Measurements from ENCODE around the gene GRM4.

GRM4 gene

GRCh38 chr6:34092631-34093030 is 53.3 kb downstream of the GRM4 start:
- no peak for TF ChIP-seq Cebpa-rat (IDR thresholded peaks at IDR 0.05)
- H3K36me3 ChIP-seq, result no peaks in the 10 kb centered on the region
- H3K9me3 ChIP-seq, result no peaks in the 10 kb centered on the region
- peak overlapping the region; percentile 48 for H3K4me2 ChIP-seq
- H3K27me3 ChIP-seq, result no peaks in the 10 kb centered on the region
- no peak overlapping the region for H3K4me3 ChIP-seq
- H3K9ac ChIP-seq, result no peak overlapping the region
- 0 out of 2 replicates have a peak, but pooled peaks cover 6% of the 10 kb centered on the region for H4K20me1 ChIP-seq
- H3K4me1 ChIP-seq, result peaks cover 40% of the 10 kb centered on the region
- 0 out of 2 replicates have a peak overlapping the region, but pooled peaks have one; percentile 4 for H3K27ac ChIP-seq

GRCh38 chr6:34090935-34091334 is 55.0 kb downstream of the GRM4 start:
- peaks cover 35% of the 10 kb centered on the region for H3K4me1 ChIP-seq
- H3K27me3 ChIP-seq, result no peaks in the 10 kb centered on the region
- TF ChIP-seq Cebpa-rat (IDR thresholded peaks at IDR 0.05), result no peak
- H3K4me3 ChIP-seq, result no peak overlapping the region
- no peak overlapping the region for H3K27ac ChIP-seq
- 0 out of 2 replicates have a peak, but pooled peaks cover 8% of the 10 kb centered on the region for H4K20me1 ChIP-seq
- H3K9me3 ChIP-seq, result no peaks in the 10 kb centered on the region
- H3K4me2 ChIP-seq, result no peak overlapping the region
- H3K36me3 ChIP-seq, result no peaks in the 10 kb centered on the region
- no peak overlapping the region for H3K9ac ChIP-seq

- Histone ChIP-seq H3K4me1 (peaks cover 31% of the 10 kb centered on the region), H3K4me3 (no peak overlapping the region), H3K27ac (no peak overlapping the region), H3K4me2 (no peak overlapping the region), H3K9me3 (no peaks in the 10 kb centered on the region), H3K36me3 (no peaks in the 10 kb centered on the region), H3K9ac (no peak overlapping the region), H3K27me3 (no peaks in the 10 kb centered on the region), H4K20me1 (0 out of 2 replicates have a peak, but pooled peaks cover 11% of the 10 kb centered on the region)
- no peak for TF ChIP-seq Cebpa-rat (IDR thresholded peaks at IDR 0.05)
Observed at GRCh38 chr6:34090529-34090928, 55.4 kb downstream of the GRM4 start.

GRCh38 chr6:34086558-34086957 is 59.3 kb downstream of the GRM4 start:
- H3K27ac ChIP-seq, result no peak overlapping the region
- H3K9ac ChIP-seq, result no peak overlapping the region
- H3K27me3 ChIP-seq, result no peaks in the 10 kb centered on the region
- peaks cover 24% of the 10 kb centered on the region for H3K4me1 ChIP-seq
- no peak overlapping the region for H3K4me2 ChIP-seq
- H3K4me3 ChIP-seq, result no peak overlapping the region
- peaks cover 23% of the 10 kb centered on the region for H4K20me1 ChIP-seq
- no peaks in the 10 kb centered on the region for H3K9me3 ChIP-seq
- no peaks in the 10 kb centered on the region for H3K36me3 ChIP-seq
- TF ChIP-seq Cebpa-rat (IDR thresholded peaks at IDR 0.05), result no peak

- H3K36me3 ChIP-seq, result no peaks in the 10 kb centered on the region
- no peak overlapping the region for H3K9ac ChIP-seq
- no peaks in the 10 kb centered on the region for H3K9me3 ChIP-seq
- no peak overlapping the region for H3K27ac ChIP-seq
- H4K20me1 ChIP-seq, result peaks cover 32% of the 10 kb centered on the region
- H3K4me2 ChIP-seq, result no peak overlapping the region
- peaks cover 34% of the 10 kb centered on the region for H3K4me1 ChIP-seq
- no peak overlapping the region for H3K4me3 ChIP-seq
- TF ChIP-seq Cebpa-rat (IDR thresholded peaks at IDR 0.05), result no peak
- H3K27me3 ChIP-seq, result no peaks in the 10 kb centered on the region
Observed at GRCh38 chr6:34085453-34086170, 60.3 kb downstream of the GRM4 start.

- Histone ChIP-seq H3K4me3 (no peak overlapping the region), H3K4me1 (peaks cover 42% of the 10 kb centered on the region), H3K27me3 (no peaks in the 10 kb centered on the region), H4K20me1 (peaks cover 28% of the 10 kb centered on the region), H3K4me2 (no peak overlapping the region), H3K36me3 (no peaks in the 10 kb centered on the region), H3K9ac (no peak overlapping the region), H3K27ac (no peak overlapping the region), H3K9me3 (no peaks in the 10 kb centered on the region)
- TF ChIP-seq Cebpa-rat (IDR thresholded peaks at IDR 0.05), result no peak
Observed at GRCh38 chr6:34084591-34085290, 61.1 kb downstream of the GRM4 start.

GRCh38 chr6:34082864-34083626 is 62.8 kb downstream of the GRM4 start:
- no peak overlapping the region for H3K27ac ChIP-seq
- peak overlapping the region; percentile 30; the same call in 1 of the 2 replicates for H3K9ac ChIP-seq
- TF ChIP-seq Cebpa-rat (IDR thresholded peaks at IDR 0.05), result no peak
- H4K20me1 ChIP-seq, result peaks cover 35% of the 10 kb centered on the region
- no peaks in the 10 kb centered on the region for H3K27me3 ChIP-seq
- H3K36me3 ChIP-seq, result no peaks in the 10 kb centered on the region
- H3K4me2 ChIP-seq, result peak overlapping the region; percentile 83
- no peaks in the 10 kb centered on the region for H3K9me3 ChIP-seq
- H3K4me1 ChIP-seq, result peaks cover 43% of the 10 kb centered on the region
- H3K4me3 ChIP-seq, result no peak overlapping the region

- TF ChIP-seq Cebpa-rat (IDR thresholded peaks at IDR 0.05), result no peak
- Histone ChIP-seq H3K4me2 (peak overlapping the region; percentile 83), H3K27me3 (no peaks in the 10 kb centered on the region), H3K27ac (no peak overlapping the region), H3K36me3 (no peaks in the 10 kb centered on the region), H3K9ac (peak overlapping the region; percentile 41; the same call in 1 of the 2 replicates), H4K20me1 (peaks cover 35% of the 10 kb centered on the region), H3K4me1 (peaks cover 43% of the 10 kb centered on the region), H3K9me3 (no peaks in the 10 kb centered on the region), H3K4me3 (no peak overlapping the region)
Observed at GRCh38 chr6:34082348-34082747, 63.5 kb downstream of the GRM4 start.

GRCh38 chr6:34080357-34080756 is 65.5 kb downstream of the GRM4 start:
- Histone ChIP-seq H3K4me2 (peak overlapping the region; percentile 83), H3K9ac (no peak overlapping the region), H3K9me3 (no peaks in the 10 kb centered on the region), H3K36me3 (no peaks in the 10 kb centered on the region), H3K27ac (no peak overlapping the region), H3K4me1 (peaks cover 52% of the 10 kb centered on the region), H3K27me3 (no peaks in the 10 kb centered on the region), H4K20me1 (peaks cover 30% of the 10 kb centered on the region), H3K4me3 (no peak overlapping the region)
- no peak for TF ChIP-seq Cebpa-rat (IDR thresholded peaks at IDR 0.05)

All from BLaER1 (cell line).